HepG2 (cell line): ENCODE results near the gene MCM3AP. TPM values are rescaled to one million over a fixed set of nuclear protein-coding genes. Genes with fewer than 3 reads are reported as not detected.

Experiments
- ARNT ChIP-seq: fragments of 450-650 bp; IDR thresholded peaks from 2 replicates; pipeline ENCODE4 v1.6.1; 2017
- ATF7 ChIP-seq, 2 experiments: fragments of 450-650 bp in 1 of 2; sonication (generic) in 1 of 2; formaldehyde crosslinking in 1 of 2; IDR thresholded peaks; 2 replicates each; pipeline versions ENCODE4 v1.4.0 to v1.6.1; 2016 to 2020; ENCODE audit warnings: antibody characterized with exemption in 1 of 2, mild to moderate bottlenecking in 1 of 2, missing genetic modification reagents in 1 of 2
- BORCS8-MEF2B ChIP-seq: sonication (generic); formaldehyde crosslinking; IDR thresholded peaks from 2 replicates; pipeline ENCODE4 v1.8.0; 2022; ENCODE audit warnings: mild to moderate bottlenecking, missing genetic modification reagents
- EEA1 ChIP-seq: sonication (generic); formaldehyde crosslinking; IDR thresholded peaks from 2 replicates; pipeline ENCODE4 v1.5.1; 2020; ENCODE audit warnings: mild to moderate bottlenecking, missing genetic modification reagents, borderline replicate concordance
- FOXJ3 ChIP-seq: sonication (generic); formaldehyde crosslinking; IDR thresholded peaks from 2 replicates; pipeline ENCODE4 v1.4.0; 2020; ENCODE audit warnings: missing genetic modification reagents, mild to moderate bottlenecking, borderline replicate concordance
- GLI4 ChIP-seq: sonication (generic); formaldehyde crosslinking; IDR thresholded peaks from 2 replicates; pipeline ENCODE4 v1.5.1; 2020; ENCODE audit warnings: missing genetic modification reagents, mild to moderate bottlenecking, moderate library complexity, borderline replicate concordance
- JUN ChIP-seq: sonication (generic); formaldehyde crosslinking; IDR thresholded peaks from 2 replicates; pipeline ENCODE4 v1.4.0; 2020; ENCODE audit warnings: mild to moderate bottlenecking, missing genetic modification reagents
- KAT7 ChIP-seq: IDR thresholded peaks from 2 replicates; pipeline ENCODE4 v1.6.1; 2018; ENCODE audit warnings: borderline replicate concordance, missing compliant biosample characterization
- KLF11 ChIP-seq: IDR thresholded peaks from 2 replicates; pipeline ENCODE4 v1.6.1; 2016; ENCODE audit warnings: missing compliant biosample characterization
- MAF1 ChIP-seq: sonication (generic); formaldehyde crosslinking; IDR thresholded peaks from 2 replicates; pipeline ENCODE4 v1.5.0; 2020; ENCODE audit warnings: missing genetic modification reagents, borderline replicate concordance
- MIER3 ChIP-seq: IDR thresholded peaks from 2 replicates; pipeline ENCODE4 v1.6.1; 2016; ENCODE audit warnings: missing compliant biosample characterization, borderline replicate concordance
- MLLT10 ChIP-seq: sonication (generic); formaldehyde crosslinking; IDR thresholded peaks from 2 replicates; pipeline ENCODE4 v1.4.0; 2020; ENCODE audit warnings: missing genetic modification reagents
- MTA3 ChIP-seq: sonication (generic); formaldehyde crosslinking; IDR thresholded peaks from 2 replicates; pipeline ENCODE4 v1.4.0; 2020; ENCODE audit warnings: missing genetic modification reagents
- MTF2 ChIP-seq: sonication (generic); formaldehyde crosslinking; IDR thresholded peaks from 2 replicates; pipeline ENCODE4 v1.5.0; 2020; ENCODE audit warnings: missing genetic modification reagents, borderline replicate concordance
- NFYB ChIP-seq: sonication (generic); formaldehyde crosslinking; IDR thresholded peaks from 2 replicates; pipeline ENCODE4 v1.4.0; 2020; ENCODE audit warnings: missing genetic modification reagents
- PHB2 ChIP-seq: fragments of 450-650 bp; IDR thresholded peaks from 2 replicates; pipeline ENCODE4 v1.6.1; 2018; ENCODE audit not compliant: partially characterized antibody
- PITX1 ChIP-seq: sonication (generic); formaldehyde crosslinking; IDR thresholded peaks from 2 replicates; pipeline ENCODE4 v1.5.1; 2020; ENCODE audit warnings: mild to moderate bottlenecking, missing genetic modification reagents
- PRDM10 ChIP-seq: sonication (generic); formaldehyde crosslinking; IDR thresholded peaks from 2 replicates; pipeline ENCODE4 v1.4.0; 2020; ENCODE audit warnings: low read depth, missing genetic modification reagents
- RFXAP ChIP-seq: sonication (generic); formaldehyde crosslinking; IDR thresholded peaks from 2 replicates; pipeline ENCODE4 v1.4.0; 2020; ENCODE audit warnings: missing genetic modification reagents, borderline replicate concordance
- SUZ12 ChIP-seq: fragments of 150-350 bp; IDR thresholded peaks from 2 replicates; pipeline ENCODE4 v1.6.1; 2014; ENCODE audit warnings: low read depth, low read length
- TBL1XR1 ChIP-seq: fragments of 150-350 bp; IDR thresholded peaks from 2 replicates; pipeline ENCODE4 v1.6.1; 2014; ENCODE audit warnings: borderline replicate concordance, low read length; ENCODE audit not compliant: partially characterized antibody
- TFAP4 ChIP-seq: sonication (generic); IDR thresholded peaks from 2 replicates; pipeline ENCODE4 v1.6.1; 2016; ENCODE audit warnings: low read depth, borderline replicate concordance
- WIZ ChIP-seq: sonication (generic); formaldehyde crosslinking; IDR thresholded peaks from 2 replicates; pipeline ENCODE4 v1.5.1; 2020; ENCODE audit warnings: mild to moderate bottlenecking, missing genetic modification reagents
- ZMYM2 ChIP-seq: sonication (generic); formaldehyde crosslinking; IDR thresholded peaks from 2 replicates; pipeline ENCODE4 v1.8.0; 2022; ENCODE audit warnings: mild to moderate bottlenecking, missing genetic modification reagents
- ZNF17 ChIP-seq: sonication (generic); formaldehyde crosslinking; IDR thresholded peaks from 2 replicates; pipeline ENCODE4 v1.5.0; 2020; ENCODE audit warnings: mild to moderate bottlenecking, missing genetic modification reagents
- ZNF530 ChIP-seq: sonication (generic); formaldehyde crosslinking; IDR thresholded peaks from 2 replicates; pipeline ENCODE4 v1.5.0; 2020; ENCODE audit warnings: low read depth, mild to moderate bottlenecking, missing genetic modification reagents
- polyA plus RNA-seq, 8 experiments: library from polyadenylated mRNA; depleted of rRNA in 3 of 8; stranded (reverse) in 7 of 8; unstranded in 1 of 8; fragments of >200 nt; fragmentation: Illumina TruSeq in 4 of 8; extraction: Trizol in 4 of 8; gene quantifications; 2 replicates each; pipeline versions ENCODE4 v1.2.1 to v1.2.3, GENCODE V29; 2011 to 2016; ENCODE audit warnings: low read depth in 4 of 8, missing spikeins in 1 of 8, mixed read lengths in 1 of 8; ENCODE audit not compliant: insufficient read depth in 1 of 8
- total RNA-seq, 5 experiments: library from RNA; depleted of rRNA; stranded (reverse); fragments of >200 nt; fragmentation: Illumina TruSeq; extraction: Trizol; gene quantifications; 2 replicates each; pipeline ENCODE4 v1.2.3, GENCODE V29; 2016; ENCODE audit warnings: low read depth in 1 of 5

Gene MCM3AP
- total and polyA plus RNA-seq, 2 of the 13 experiments (the other 11 are each of a cell fraction or from before 2014, with no cell fraction given) = 27.0 to 54.7 TPM

DNA sequence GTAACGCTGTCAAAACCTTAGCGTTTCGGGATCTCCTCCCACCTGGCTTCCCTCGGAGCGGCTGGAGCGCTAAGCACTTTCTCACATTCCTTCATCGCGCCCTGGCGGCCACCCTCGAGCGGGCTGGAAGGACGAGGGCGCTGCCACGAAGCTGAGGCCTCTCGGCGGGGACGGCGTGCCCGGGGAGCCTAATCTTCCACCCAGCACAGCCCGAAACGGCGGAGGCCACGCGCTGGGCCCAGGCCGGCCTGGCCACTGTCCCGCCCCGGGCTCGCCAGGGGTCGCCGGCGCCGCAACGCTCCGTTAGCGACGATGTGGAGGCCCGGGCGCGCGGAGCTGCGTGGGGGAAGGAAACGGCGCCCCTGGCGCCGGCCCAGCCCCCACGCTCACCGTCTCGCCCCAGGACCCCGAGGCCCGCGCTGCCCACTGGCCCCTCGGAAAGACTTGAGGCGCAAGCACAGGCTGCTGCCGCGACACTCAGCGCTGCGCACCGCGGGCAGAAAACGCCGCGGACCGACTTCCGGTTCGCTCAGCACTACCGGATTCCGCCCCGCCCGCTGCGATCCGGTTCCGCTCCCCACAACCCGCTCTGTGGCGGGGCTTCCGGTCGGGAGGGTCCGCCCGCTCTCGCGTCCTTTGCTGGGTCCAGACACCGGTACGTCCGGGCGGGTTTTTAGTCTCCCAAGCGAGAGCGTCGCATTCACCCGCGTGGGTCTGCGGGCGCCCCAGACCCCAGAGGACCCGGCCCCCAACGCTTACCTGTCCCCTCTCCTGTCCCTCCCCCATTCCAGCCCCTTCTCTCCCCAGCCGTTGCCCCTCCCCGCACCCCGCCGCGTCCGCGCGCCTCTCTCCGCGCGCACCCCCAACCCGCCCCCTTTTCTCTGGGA lies 593 bp upstream of the MCM3AP start, which contains the start of gene YBEY (continued):
- no peak for TF ChIP-seq NFYB
- no peak for TF ChIP-seq MTA3 (CRISPR knock-in tag)
- TF ChIP-seq ARNT = no peak
- TF ChIP-seq MTF2 (CRISPR knock-in tag) = peak; percentile 98
- TF ChIP-seq TBL1XR1 = no peak
- TF ChIP-seq PRDM10 (CRISPR knock-in tag) = no peak
- TF ChIP-seq PITX1 (CRISPR knock-in tag) = 0 out of 2 replicates have a peak, but pooled peaks have one; percentile 42
- TF ChIP-seq MIER3 (CRISPR knock-in tag) = peak; percentile 76; the same call in 1 of the 2 replicates
- peak; percentile 97 for TF ChIP-seq BORCS8-MEF2B (CRISPR knock-in tag)
- no peak for TF ChIP-seq FOXJ3
- TF ChIP-seq WIZ (CRISPR knock-in tag) = no peak
- TF ChIP-seq RFXAP (CRISPR knock-in tag) = peak; percentile 55; the same call in 1 of the 2 replicates
- TF ChIP-seq SUZ12 = no peak
- TF ChIP-seq MLLT10 (CRISPR knock-in tag) = no peak
- 0 out of 2 replicates have a peak, but pooled peaks have one; percentile 15 for TF ChIP-seq JUN
- TF ChIP-seq GLI4 (CRISPR knock-in tag) = peak; percentile 70; the same call in 1 of the 2 replicates
- TF ChIP-seq TFAP4 = peak; percentile 8; the same call in 1 of the 2 replicates
- no peak for TF ChIP-seq KLF11 (CRISPR knock-in tag)
- TF ChIP-seq PHB2 = no peak
- no peak for TF ChIP-seq ZMYM2
- no peak for TF ChIP-seq ATF7 (IDR thresholded peaks at IDR 0.05)
- no peak for TF ChIP-seq ATF7 (CRISPR knock-in tag; IDR thresholded peaks at IDR 0.05)
- TF ChIP-seq ZNF17 (CRISPR knock-in tag) = no peak
- TF ChIP-seq ZNF530 (CRISPR knock-in tag) = no peak
- TF ChIP-seq EEA1 (CRISPR knock-in tag) = peak; percentile 90
- no peak for TF ChIP-seq MAF1
- peak; percentile 85 for TF ChIP-seq KAT7
